Thoracic aorta (tissue), 2 donors: ENCODE results near the gene HJURP. TPM values are rescaled to one million over a fixed set of nuclear protein-coding genes. Genes with fewer than 3 reads are reported as not detected.

Experiments used
- ATAC-seq: fragments of 150-250 bp; one replicate; pipeline ENCODE4 v1.8.0; 2017; ENCODE audit warnings: low read depth; ENCODE audit not compliant: insufficient number of reproducible peaks, low FRiP score
- DNase-seq: peaks from one replicate; pipeline ENCODE4 v3.0.0-alpha.2; 2020; ENCODE audit warnings: low spot score
- H3K27ac ChIP-seq, 2 donors: fragments of 200-600 bp; sonication (generic); 1 replicate in 1 of 2; 2 replicates in 1 of 2; pipeline ENCODE4 v1.5.1; 2016; ENCODE audit warnings: mild to moderate bottlenecking in 2 of 2, moderate library complexity in 2 of 2
- H3K27me3 ChIP-seq: fragments of 200-600 bp; sonication (generic); replicated peaks from 2 replicates; pipeline ENCODE4 v1.6.0; 2016; ENCODE audit warnings: mild to moderate bottlenecking; ENCODE audit not compliant: insufficient read depth
- H3K36me3 ChIP-seq: fragments of 200-600 bp; sonication (generic); one replicate; pipeline ENCODE4 v1.5.1; 2016
- H3K4me1 ChIP-seq, 2 donors: fragments of 200-600 bp; sonication (generic); 1 replicate in 1 of 2; 2 replicates in 1 of 2; pipeline versions ENCODE4 v1.5.1 to v1.6.0; 2016; ENCODE audit warnings: low read depth in 2 of 2, mild to moderate bottlenecking in 1 of 2; ENCODE audit not compliant: control insufficient read depth in 1 of 2
- H3K4me3 ChIP-seq: fragments of 200-600 bp; sonication (generic); 2 replicates; pipeline ENCODE4 v1.5.1; 2016; ENCODE audit warnings: mild to moderate bottlenecking
- H3K9me3 ChIP-seq: fragments of 200-600 bp; sonication (generic); 2 replicates; pipeline ENCODE4 v1.5.1; 2016
- total RNA-seq, 2 donors: library from RNA; depleted of rRNA; stranded (reverse); fragments of >200 nt; gene quantifications; one replicate each; pipeline versions ENCODE4 v1.1.0 to v1.2.3, GENCODE V29; 2016
- TF ChIP-seq, protein P1 (sequence below): fragments of 200-600 bp; sonication (generic); IDR thresholded peaks from one replicate; pipeline ENCODE4 v1.5.1; 2019; ENCODE audit warnings: antibody characterized with exemption

HJURP gene
- total RNA-seq, 2 donors from 2014 or later = 0.95 to 1.6 TPM

DNA sequence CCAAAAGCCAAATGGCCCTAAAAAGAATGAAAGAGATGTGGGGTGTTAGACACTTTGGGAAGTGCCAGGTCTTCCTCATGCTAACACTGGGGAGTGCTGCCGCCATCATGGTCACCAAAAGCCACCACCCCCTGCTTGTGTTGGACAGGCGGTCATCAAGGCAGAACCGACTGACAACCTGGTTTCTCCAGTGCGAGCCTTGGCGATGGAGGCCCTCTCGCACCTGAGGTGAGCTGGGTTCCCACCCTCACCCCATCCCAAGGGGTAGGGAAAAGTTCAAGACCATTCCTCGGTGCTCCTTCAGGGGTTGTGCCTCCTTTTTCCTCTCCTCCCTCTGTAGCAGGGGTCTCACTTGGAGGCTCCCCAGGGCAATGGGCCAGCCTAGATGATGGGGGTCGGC is 42.6 kb downstream of the HJURP start:
- TF ChIP-seq, protein P1, sequence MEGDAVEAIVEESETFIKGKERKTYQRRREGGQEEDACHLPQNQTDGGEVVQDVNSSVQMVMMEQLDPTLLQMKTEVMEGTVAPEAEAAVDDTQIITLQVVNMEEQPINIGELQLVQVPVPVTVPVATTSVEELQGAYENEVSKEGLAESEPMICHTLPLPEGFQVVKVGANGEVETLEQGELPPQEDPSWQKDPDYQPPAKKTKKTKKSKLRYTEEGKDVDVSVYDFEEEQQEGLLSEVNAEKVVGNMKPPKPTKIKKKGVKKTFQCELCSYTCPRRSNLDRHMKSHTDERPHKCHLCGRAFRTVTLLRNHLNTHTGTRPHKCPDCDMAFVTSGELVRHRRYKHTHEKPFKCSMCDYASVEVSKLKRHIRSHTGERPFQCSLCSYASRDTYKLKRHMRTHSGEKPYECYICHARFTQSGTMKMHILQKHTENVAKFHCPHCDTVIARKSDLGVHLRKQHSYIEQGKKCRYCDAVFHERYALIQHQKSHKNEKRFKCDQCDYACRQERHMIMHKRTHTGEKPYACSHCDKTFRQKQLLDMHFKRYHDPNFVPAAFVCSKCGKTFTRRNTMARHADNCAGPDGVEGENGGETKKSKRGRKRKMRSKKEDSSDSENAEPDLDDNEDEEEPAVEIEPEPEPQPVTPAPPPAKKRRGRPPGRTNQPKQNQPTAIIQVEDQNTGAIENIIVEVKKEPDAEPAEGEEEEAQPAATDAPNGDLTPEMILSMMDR = no peak
- Histone ChIP-seq H3K36me3 (no peaks in the 10 kb centered on the region), H3K27ac (no peak overlapping the region), H3K9me3 (no peaks in the 10 kb centered on the region), H3K4me3 (no peak overlapping the region), H3K4me1 (no peaks in the 10 kb centered on the region), H3K27me3 (no peaks in the 10 kb centered on the region)
- DNase-seq = no peak
- no peak for ATAC-seq

DNA sequence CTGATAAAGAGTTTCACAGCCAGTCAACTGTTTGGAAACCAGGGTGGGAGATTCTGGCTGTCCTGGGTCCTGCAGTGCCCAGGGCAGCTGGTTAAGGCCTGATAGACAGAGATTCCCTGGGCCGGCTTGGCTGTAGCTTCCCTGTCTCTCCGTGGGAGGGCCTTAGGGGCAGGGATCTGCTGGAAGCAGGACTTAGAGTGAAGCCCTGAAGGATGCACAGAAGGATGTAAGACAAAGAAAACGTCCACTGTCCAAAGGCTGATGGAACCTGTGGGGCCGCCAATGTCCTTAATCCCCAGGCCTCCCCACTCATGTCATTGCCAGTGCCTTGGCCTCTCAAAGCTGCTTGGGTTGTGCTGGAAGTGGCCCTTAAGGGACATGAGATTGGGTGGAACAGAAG is 43.2 kb downstream of the HJURP start:
- ATAC-seq (no peak), DNase-seq (no peak)
- TF ChIP-seq, protein P1 = no peak
- Histone ChIP-seq H3K4me3 (no peak overlapping the region), H3K4me1 (no peaks in the 10 kb centered on the region), H3K27ac (no peak overlapping the region), H3K36me3 (no peaks in the 10 kb centered on the region), H3K27me3 (no peaks in the 10 kb centered on the region), H3K9me3 (no peaks in the 10 kb centered on the region)

DNA sequence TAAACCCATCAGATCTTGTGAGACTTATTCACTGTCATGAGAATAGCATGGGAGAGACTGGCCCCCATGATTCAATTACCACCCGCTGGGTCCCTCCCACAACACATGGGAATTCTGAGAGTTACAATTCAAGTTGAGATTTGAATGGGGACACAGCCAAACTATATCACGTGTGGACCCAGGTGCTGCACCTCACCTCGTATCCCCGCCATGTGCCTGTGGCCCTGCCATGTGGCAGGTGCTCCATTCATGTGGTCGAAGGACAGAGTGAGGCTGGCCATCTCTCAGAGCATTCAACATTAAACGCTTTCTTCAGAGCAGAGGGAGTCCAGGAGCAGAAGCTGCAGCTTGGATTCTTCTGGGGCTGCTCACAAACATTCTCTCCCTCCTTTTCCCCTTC is 44.0 kb downstream of the HJURP start:
- Histone ChIP-seq H3K4me3 (no peak overlapping the region), H3K27me3 (no peaks in the 10 kb centered on the region), H3K36me3 (no peaks in the 10 kb centered on the region), H3K4me1 (no peaks in the 10 kb centered on the region), H3K9me3 (no peaks in the 10 kb centered on the region), H3K27ac (no peak overlapping the region)
- DNase-seq (no peak), ATAC-seq (no peak)
- TF ChIP-seq, protein P1 = no peak

DNA sequence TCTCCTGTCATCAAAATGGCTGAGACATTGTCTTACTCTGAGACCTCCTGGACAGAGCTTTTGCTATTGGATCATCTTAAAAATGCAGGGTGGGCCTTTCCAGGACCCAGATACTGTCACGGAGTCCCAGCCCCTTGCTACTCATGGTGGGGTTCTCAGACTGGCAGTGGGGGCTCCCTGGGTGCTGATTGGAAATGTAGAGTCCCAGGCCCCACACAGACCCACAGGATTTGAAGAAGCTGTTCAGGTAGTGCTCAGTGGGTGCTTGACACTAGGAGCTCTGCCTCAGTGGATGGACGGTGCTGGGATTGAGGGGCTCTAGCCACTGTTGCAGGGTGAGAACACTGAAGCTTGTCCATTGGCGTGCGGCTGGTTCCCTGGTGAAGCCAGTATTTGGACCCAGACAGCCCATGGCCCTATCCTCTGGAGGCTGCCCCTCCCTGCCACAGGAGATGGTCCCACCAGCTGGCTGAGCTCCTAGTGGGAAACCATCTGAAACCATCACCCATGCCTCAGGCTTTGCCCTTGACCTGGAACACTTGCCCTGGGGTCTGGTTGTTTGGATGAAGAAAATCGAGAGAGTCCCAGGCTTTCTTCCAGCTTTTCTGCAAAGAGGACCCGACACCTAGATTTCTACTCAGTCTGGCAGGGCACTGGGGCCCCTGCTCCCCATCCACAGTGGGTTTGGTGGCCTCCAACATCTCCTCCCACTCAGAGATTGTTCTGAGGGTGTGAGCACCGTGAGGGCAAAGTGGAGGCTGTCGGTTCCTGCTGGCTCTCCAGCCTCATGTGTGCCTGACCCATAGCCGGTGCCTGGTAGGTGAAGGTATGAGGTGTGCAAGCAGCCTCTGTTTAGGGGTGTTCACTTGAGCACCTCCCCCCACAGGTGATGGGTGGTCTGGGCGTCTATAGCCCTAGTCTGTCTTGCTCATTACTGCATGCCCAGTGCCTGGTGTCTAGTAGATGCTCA is 46.1 kb downstream of the HJURP start:
- no peaks in the 10 kb centered on the region for H3K36me3 ChIP-seq
- H3K4me1 ChIP-seq = no peaks in the 10 kb centered on the region
- no peak overlapping the region for H3K4me3 ChIP-seq
- DNase-seq (no peak), ATAC-seq (no peak)
- no peak overlapping the region for H3K27ac ChIP-seq
- H3K9me3 ChIP-seq = no peaks in the 10 kb centered on the region
- TF ChIP-seq, protein P1 = no peak
- H3K27me3 ChIP-seq = no peaks in the 10 kb centered on the region

DNA sequence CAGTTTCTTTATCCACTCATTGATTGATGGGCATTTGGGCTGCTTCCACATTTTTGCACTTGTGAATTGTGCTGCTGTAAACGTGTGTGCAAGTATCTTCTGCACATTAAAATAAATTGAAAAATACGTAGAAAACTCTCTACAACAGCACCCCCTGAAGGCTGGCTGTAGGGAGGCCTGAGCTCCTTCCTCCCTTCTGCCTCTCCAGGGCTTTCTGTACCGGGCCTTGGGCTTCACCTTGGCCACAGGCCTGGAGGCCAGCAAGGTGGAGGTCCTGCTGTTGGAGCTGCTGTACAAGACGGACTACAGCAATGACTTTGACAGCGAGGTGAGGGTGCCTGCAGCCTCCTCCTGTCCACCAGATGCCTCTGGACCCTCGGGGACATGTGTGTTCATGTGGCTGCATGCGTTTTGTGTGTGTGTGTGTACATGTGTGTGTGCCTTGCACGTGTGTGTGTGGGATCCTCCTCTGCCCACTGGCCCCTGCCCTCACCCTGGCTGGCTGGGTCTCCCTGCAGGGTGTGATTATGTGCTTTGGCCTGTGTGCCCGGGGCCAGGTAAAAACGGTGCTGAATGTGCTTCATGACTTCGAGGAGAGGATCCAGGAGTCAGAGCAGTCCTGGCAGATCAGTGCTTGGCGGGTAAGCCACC is 47.0 kb downstream of the HJURP start:
- H3K27ac ChIP-seq = no peak overlapping the region
- no peaks in the 10 kb centered on the region for H3K27me3 ChIP-seq
- H3K4me1 ChIP-seq = no peaks in the 10 kb centered on the region
- TF ChIP-seq, protein P1 = no peak
- H3K9me3 ChIP-seq = no peaks in the 10 kb centered on the region
- no peaks in the 10 kb centered on the region for H3K36me3 ChIP-seq
- ATAC-seq (no peak), DNase-seq (no peak)
- H3K4me3 ChIP-seq = no peak overlapping the region
